Tibial nerve (tissue), 4 donors: ENCODE data around the gene CSNK2A1. TPM values are rescaled to one million over a fixed set of nuclear protein-coding genes. Genes with fewer than 3 reads are reported as not detected.

Source experiments
- DNase-seq, 2 donors: peaks; one replicate each; pipeline ENCODE4 v3.0.0-alpha.2; 2019; ENCODE audit warnings: low spot score in 2 of 2
- H3K27ac ChIP-seq, 4 donors: fragments of 200-600 bp; sonication (generic) in 3 of 4; one replicate each; pipeline ENCODE4 v1.5.1; 2017 to 2019; ENCODE audit warnings: mild to moderate bottlenecking in 1 of 4
- H3K27me3 ChIP-seq, 2 donors: fragments of 200-600 bp; sonication (generic) in 1 of 2; one replicate each; pipeline versions ENCODE4 v1.5.1 to v1.6.0; 2017 to 2019
- H3K36me3 ChIP-seq, 3 donors: fragments of 200-600 bp; sonication (generic); one replicate each; pipeline ENCODE4 v1.5.1; 2018 to 2019
- H3K4me1 ChIP-seq, 4 donors: fragments of 200-600 bp; sonication (generic) in 3 of 4; one replicate each; pipeline ENCODE4 v1.5.1; 2017 to 2019
- H3K4me3 ChIP-seq, 4 donors: fragments of 200-600 bp; sonication (generic) in 3 of 4; one replicate each; pipeline ENCODE4 v1.5.1; 2017 to 2019; ENCODE audit warnings: mild to moderate bottlenecking in 1 of 4, moderate library complexity in 1 of 4
- H3K9me3 ChIP-seq, 4 donors: fragments of 200-600 bp; sonication (generic) in 3 of 4; one replicate each; pipeline ENCODE4 v1.5.1; 2017 to 2019
- EP300 ChIP-seq, 2 donors: sonication (generic); formaldehyde crosslinking; IDR thresholded peaks; one replicate each; pipeline ENCODE4 v1.6.1; 2017; ENCODE audit warnings: antibody characterized with exemption in 2 of 2, mild to moderate bottlenecking in 1 of 2
- POLR2A ChIP-seq, 2 donors: fragments of 450-650 bp; IDR thresholded peaks; one replicate each; pipeline ENCODE4 v1.6.1; 2017; ENCODE audit warnings: antibody characterized with exemption in 2 of 2, mild to moderate bottlenecking in 2 of 2, moderate library complexity in 2 of 2
- WGBS, 2 donors: methylation state at CpG; one replicate each; pipeline ENCODE4 v1.1.5; 2018; 5-methylcytosine and 5-hydroxymethylcytosine counted together
- total RNA-seq, 4 donors: library from RNA; depleted of rRNA; stranded (reverse); fragments of >200 nt; gene quantifications; one replicate each; pipeline ENCODE4 v1.1.0, GENCODE V29; 2016
- TF ChIP-seq, protein P1 (sequence below), 5 experiments: fragments of 200-600 bp in 3 of 5; fragments of 450-650 bp in 2 of 5; sonication (generic) in 3 of 5; IDR thresholded peaks; one replicate each; pipeline ENCODE4 v1.5.1; 2016 to 2019; ENCODE audit warnings: antibody characterized with exemption in 5 of 5, mild to moderate bottlenecking in 3 of 5, moderate library complexity in 2 of 5

CSNK2A1 gene
- total RNA-seq, 4 donors from 2014 or later = 60.7 to 73.0 (median 64.1) TPM

DNA sequence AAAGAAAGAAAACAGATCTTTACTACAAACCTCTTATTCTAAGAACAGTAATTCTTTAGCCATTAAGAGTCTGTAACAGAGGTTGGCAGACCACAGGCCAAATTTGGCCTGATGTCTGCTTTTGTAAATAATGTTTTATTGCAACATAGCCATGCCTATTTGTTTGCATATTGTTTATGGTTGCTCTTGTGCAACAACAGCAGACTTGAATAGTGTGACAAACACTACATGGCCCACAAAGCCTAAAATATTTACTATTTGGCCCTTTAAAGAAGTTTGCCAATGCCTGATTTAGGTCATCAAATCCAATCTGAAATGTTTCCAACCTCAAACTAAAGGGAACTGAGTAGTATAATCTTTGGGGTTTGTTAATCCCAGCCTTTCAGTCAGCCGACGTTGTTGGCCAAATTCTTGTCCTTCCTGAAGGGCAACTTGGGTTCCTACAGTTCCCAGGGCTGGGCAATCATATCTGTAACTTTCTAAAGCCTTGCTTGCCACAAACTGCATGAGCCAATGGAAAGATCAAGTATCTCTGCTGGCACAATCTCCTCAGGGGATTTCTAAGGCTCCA, 47.4 kb downstream of the CSNK2A1 start:
- Histone ChIP-seq H3K27me3 (no peaks in the 10 kb centered on the region), H3K9me3 (no peaks in the 10 kb centered on the region), H3K27ac (no peak overlapping the region), H3K4me3 (no peak overlapping the region), H3K4me1 (peaks cover 0 to 10% (median 0%) of the 10 kb centered on the region in 4 donors), H3K36me3 (peaks cover 0 to 91% (median 6%) of the 10 kb centered on the region in 3 donors)
- TF ChIP-seq POLR2A (IDR thresholded peaks at IDR 0.05) (no peak), EP300 (IDR thresholded peaks at IDR 0.05) (no peak)
- TF ChIP-seq, protein P1, sequence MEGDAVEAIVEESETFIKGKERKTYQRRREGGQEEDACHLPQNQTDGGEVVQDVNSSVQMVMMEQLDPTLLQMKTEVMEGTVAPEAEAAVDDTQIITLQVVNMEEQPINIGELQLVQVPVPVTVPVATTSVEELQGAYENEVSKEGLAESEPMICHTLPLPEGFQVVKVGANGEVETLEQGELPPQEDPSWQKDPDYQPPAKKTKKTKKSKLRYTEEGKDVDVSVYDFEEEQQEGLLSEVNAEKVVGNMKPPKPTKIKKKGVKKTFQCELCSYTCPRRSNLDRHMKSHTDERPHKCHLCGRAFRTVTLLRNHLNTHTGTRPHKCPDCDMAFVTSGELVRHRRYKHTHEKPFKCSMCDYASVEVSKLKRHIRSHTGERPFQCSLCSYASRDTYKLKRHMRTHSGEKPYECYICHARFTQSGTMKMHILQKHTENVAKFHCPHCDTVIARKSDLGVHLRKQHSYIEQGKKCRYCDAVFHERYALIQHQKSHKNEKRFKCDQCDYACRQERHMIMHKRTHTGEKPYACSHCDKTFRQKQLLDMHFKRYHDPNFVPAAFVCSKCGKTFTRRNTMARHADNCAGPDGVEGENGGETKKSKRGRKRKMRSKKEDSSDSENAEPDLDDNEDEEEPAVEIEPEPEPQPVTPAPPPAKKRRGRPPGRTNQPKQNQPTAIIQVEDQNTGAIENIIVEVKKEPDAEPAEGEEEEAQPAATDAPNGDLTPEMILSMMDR (IDR thresholded peaks at IDR 0.05) = no peak
- 44 to 48% methylated on average over 2 of the region's 2 CpGs for WGBS, 2 donors
- no peak for DNase-seq

DNA sequence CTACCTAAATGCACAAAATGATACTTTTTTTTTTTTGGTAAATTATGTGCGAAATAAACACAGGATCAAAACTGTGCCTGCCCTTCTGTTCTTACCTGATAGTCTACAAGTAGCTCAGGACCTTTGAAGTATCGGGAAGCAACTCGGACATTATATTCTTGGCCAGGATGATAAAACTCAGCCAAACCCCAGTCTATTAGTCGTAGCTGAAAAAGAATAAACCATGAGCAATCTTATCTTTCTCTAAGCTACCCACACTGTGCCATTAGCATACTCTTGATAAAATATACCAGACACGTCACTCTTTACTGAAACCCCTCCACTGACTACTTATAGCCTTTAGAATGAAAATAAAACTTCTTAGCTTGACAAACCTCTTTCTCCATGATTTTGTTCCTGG, 51.4 kb downstream of the CSNK2A1 start:
- Histone ChIP-seq H3K4me3 (no peak overlapping the region), H3K36me3 (peaks cover 0 to 94% (median 19%) of the 10 kb centered on the region in 3 donors)
- TF ChIP-seq EP300 (IDR thresholded peaks at IDR 0.05) (no peak), POLR2A (IDR thresholded peaks at IDR 0.05) (no peak)
- TF ChIP-seq, protein P1 (IDR thresholded peaks at IDR 0.05) = no peak

DNA sequence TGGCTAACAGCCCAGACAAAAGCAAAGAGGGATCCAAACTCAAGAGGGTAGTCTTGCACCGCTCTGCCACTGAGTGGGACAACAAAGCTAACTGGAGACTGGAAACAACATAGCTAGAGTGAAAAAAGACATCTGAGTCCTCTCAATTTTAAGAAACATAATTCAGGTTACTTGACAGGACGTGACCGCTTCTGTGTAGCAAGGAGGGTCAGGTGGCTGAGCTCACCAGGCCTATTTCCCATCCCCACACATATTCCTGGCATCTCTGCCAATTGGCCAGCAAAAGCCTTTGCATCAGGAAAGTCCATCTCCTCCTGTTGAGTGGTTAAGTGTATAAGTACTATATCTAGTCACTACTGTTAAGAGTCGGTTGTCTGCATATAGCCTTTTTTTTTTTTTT, 55.9 kb downstream of the CSNK2A1 start:
- Histone ChIP-seq H3K9me3 (no peaks in the 10 kb centered on the region), H3K36me3 (peaks cover 0 to 95% (median 25%) of the 10 kb centered on the region in 3 donors), H3K27me3 (no peaks in the 10 kb centered on the region), H3K4me1 (peaks cover 0 to 4% (median 0%) of the 10 kb centered on the region in 4 donors), H3K4me3 (no peak overlapping the region), H3K27ac (no peak overlapping the region)
- 86 to 89% methylated on average over 4 of the region's 4 CpGs for WGBS, 2 donors
- no peak for DNase-seq
- TF ChIP-seq EP300 (IDR thresholded peaks at IDR 0.05) (no peak), POLR2A (IDR thresholded peaks at IDR 0.05) (no peak)
- TF ChIP-seq, protein P1 (IDR thresholded peaks at IDR 0.05) = no peak

More for the DNA sequence above, 51.4 kb downstream of the CSNK2A1 start:
- Histone ChIP-seq H3K4me1 (peaks cover 0 to 10% (median 0%) of the 10 kb centered on the region in 4 donors), H3K27me3 (no peaks in the 10 kb centered on the region), H3K27ac (no peak overlapping the region), H3K9me3 (no peaks in the 10 kb centered on the region)
- 93 to 96% methylated on average over 5 of the region's 5 CpGs for WGBS, 2 donors
- no peak for DNase-seq

DNA sequence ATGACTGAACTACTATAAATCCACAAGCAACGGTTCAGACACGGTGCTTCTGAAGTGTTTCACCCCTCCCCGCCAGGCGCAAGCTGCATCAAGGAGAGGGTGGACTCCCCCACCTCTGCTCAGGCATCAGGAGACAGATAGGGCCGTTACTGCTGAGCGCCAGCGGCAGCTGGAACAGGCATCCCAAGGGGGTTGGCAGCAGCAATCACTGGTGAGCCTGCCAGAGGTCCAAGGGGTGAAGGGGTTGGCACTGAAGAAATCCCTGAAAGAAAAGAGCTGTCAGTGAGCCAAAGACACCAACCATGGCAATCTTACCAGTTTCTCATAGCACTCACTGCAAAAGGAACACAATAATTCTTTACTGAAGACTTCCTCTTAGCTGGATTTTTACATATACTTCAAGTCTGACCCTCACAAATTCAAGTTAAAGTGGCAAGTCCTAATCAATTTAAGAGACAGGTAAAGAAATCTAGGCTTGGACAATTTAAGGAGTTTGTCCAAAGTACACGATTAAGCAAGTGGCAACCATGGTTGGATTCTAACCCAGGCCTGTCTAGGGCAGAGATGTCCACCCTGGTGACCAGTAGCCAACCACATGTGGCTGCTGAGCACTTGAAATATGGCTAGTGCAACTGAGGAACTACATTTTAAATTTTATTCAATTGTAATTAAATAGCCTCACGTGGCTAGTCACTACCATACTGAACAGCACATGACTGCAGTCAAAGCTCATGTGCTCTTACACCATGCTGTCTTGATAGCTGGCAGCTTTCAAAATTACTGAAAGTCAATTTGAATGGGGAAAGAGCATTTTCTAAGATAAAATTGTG, 59.6 kb downstream of the CSNK2A1 start:
- WGBS, 2 donors = 47 to 48% methylated on average over 9 of the region's 9 CpGs
- no peaks in the 10 kb centered on the region for H3K9me3 ChIP-seq
- no peak overlapping the region for H3K4me3 ChIP-seq
- H3K27ac ChIP-seq = no peak overlapping the region
- no peak for TF ChIP-seq POLR2A (IDR thresholded peaks at IDR 0.05)
- TF ChIP-seq EP300 (IDR thresholded peaks at IDR 0.05) = no peak
- TF ChIP-seq, protein P1 (IDR thresholded peaks at IDR 0.05) = no peak
- no peaks in the 10 kb centered on the region for H3K27me3 ChIP-seq
- peaks cover 0 to 18% (median 0%) of the 10 kb centered on the region in 4 donors for H3K4me1 ChIP-seq
- no peak for DNase-seq
- H3K36me3 ChIP-seq = peaks cover 0 to 73% (median 28%) of the 10 kb centered on the region in 3 donors

DNA sequence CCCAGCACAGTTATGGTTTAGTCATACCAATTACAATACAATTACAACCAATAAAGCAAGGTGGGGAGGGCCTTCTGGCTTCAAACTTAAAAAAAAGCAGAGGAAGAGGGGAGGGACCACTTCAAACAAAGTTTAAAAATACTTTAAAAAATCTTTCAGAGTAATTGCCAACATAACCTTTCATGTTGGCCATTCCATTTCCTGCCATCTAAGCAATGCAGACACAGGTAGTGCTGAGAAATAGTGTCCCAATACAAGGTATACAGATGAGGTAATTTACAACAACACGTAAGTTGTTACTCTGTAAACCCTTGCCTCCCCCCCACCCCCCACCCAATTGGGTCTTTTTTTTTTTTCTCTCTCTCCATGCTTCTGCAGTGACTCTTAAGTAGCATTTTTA, 62.4 kb downstream of the CSNK2A1 start:
- Histone ChIP-seq H3K36me3 (peaks cover 0 to 56% (median 12%) of the 10 kb centered on the region in 3 donors), H3K27me3 (no peaks in the 10 kb centered on the region), H3K9me3 (no peaks in the 10 kb centered on the region), H3K27ac (no peak overlapping the region), H3K4me3 (no peak overlapping the region), H3K4me1 (peaks cover 0 to 27% (median 0%) of the 10 kb centered on the region in 4 donors)
- WGBS, 2 donors = 86 to 90% methylated on average over 1 of the region's 1 CpG
- DNase-seq = no peak
- TF ChIP-seq, protein P1 (IDR thresholded peaks at IDR 0.05) = no peak
- TF ChIP-seq POLR2A (IDR thresholded peaks at IDR 0.05) (no peak), EP300 (IDR thresholded peaks at IDR 0.05) (no peak)
